MM.1S (cell line): ENCODE results near the gene GPR160.

Source experiments
- DNase-seq: peaks from one replicate; pipeline ENCODE4 v3.0.0-alpha.2; 2015
- H2AFZ ChIP-seq: fragments of 300-600 bp; sonication (generic); 2 replicates; pipeline ENCODE4 v1.6.0; 2016; ENCODE audit warnings: antibody characterized with exemption, low read length
- H3F3A ChIP-seq: fragments of 300-600 bp; sonication (generic); 2 replicates; pipeline ENCODE4 v1.6.1; 2016; ENCODE audit warnings: mild to moderate bottlenecking, antibody characterized with exemption, low read length, moderate library complexity, mixed read lengths; ENCODE audit not compliant: insufficient read depth
- H3K27ac ChIP-seq: fragments of 300-600 bp; sonication (generic); 2 replicates; pipeline ENCODE4 v1.5.1; 2016; ENCODE audit warnings: mild to moderate bottlenecking, low read length
- H3K27me3 ChIP-seq: fragments of 300-600 bp; sonication (generic); replicated peaks from 2 replicates; pipeline ENCODE4 v1.6.0; 2016; ENCODE audit warnings: low read length; ENCODE audit not compliant: insufficient read depth
- H3K36me3 ChIP-seq: fragments of 300-600 bp; sonication (generic); replicated peaks from 2 replicates; pipeline ENCODE4 v1.6.1; 2016; ENCODE audit warnings: mild to moderate bottlenecking, low read length, mixed read lengths; ENCODE audit not compliant: insufficient read depth
- H3K4me1 ChIP-seq: fragments of 300-600 bp; sonication (generic); 2 replicates; pipeline ENCODE4 v1.6.1; 2016; ENCODE audit warnings: low read length, mixed read lengths
- H3K4me2 ChIP-seq: fragments of 300-600 bp; sonication (generic); 2 replicates; pipeline ENCODE4 v1.6.0; 2016; ENCODE audit warnings: low read depth, low read length
- H3K4me3 ChIP-seq: fragments of 300-600 bp; sonication (generic); 2 replicates; pipeline ENCODE4 v1.5.1; 2016; ENCODE audit warnings: low read length, mixed read lengths
- H3K79me2 ChIP-seq: fragments of 300-600 bp; sonication (generic); 2 replicates; pipeline ENCODE4 v1.6.1; 2016; ENCODE audit warnings: mixed run types, low read length, mixed read lengths
- H3K9ac ChIP-seq: fragments of 300-600 bp; sonication (generic); 2 replicates; pipeline ENCODE4 v1.6.1; 2016; ENCODE audit warnings: low read length, mixed read lengths
- H3K9me2 ChIP-seq: fragments of 300-600 bp; sonication (generic); replicated peaks from 2 replicates; pipeline ENCODE4 v1.6.1; 2016; ENCODE audit warnings: mild to moderate bottlenecking, low read length, mixed read lengths; ENCODE audit not compliant: insufficient read depth
- H3K9me3 ChIP-seq: fragments of 300-600 bp; sonication (generic); replicated peaks from 2 replicates; pipeline ENCODE4 v1.6.1; 2016; ENCODE audit warnings: mild to moderate bottlenecking, low read length, mixed read lengths; ENCODE audit not compliant: insufficient read depth
- H4K20me1 ChIP-seq: fragments of 300-600 bp; sonication (generic); 2 replicates; pipeline ENCODE4 v1.6.1; 2016; ENCODE audit warnings: mild to moderate bottlenecking, low read length, moderate library complexity, mixed read lengths; ENCODE audit not compliant: insufficient read depth
- CTCF ChIP-seq: fragments of 300-600 bp; sonication (generic); IDR thresholded peaks from 2 replicates; pipeline ENCODE4 v1.5.1; 2016; ENCODE audit warnings: antibody characterized with exemption, low read length, mixed read lengths
- EZH2 ChIP-seq: fragments of 300-600 bp; sonication (generic); optimal IDR thresholded peaks from 2 replicates; pipeline ENCODE3; 2017; ENCODE audit warnings: low read depth, mild to moderate bottlenecking, antibody characterized with exemption, low read length, mixed read lengths
- EZH2phosphoT487 ChIP-seq: fragments of 300-600 bp; sonication (generic); IDR thresholded peaks from 2 replicates; pipeline ENCODE4 v1.6.1; 2018; ENCODE audit warnings: antibody characterized with exemption, low read length

The GPR160 gene

GRCh38 chr3:170033489-170033888 lies 4.3 kb upstream of the GPR160 start:
- H3K4me2 ChIP-seq = no peak overlapping the region
- H3K4me3 ChIP-seq = no peak overlapping the region
- peaks cover 9% of the 10 kb centered on the region; the same call in 1 of the 2 replicates for H3K4me1 ChIP-seq
- no peaks in the 10 kb centered on the region for H4K20me1 ChIP-seq
- TF ChIP-seq EZH2 (no peak), CTCF (no peak), EZH2phosphoT487 (no peak)
- no peaks in the 10 kb centered on the region for H3K9me2 ChIP-seq
- no peak for DNase-seq
- peak overlapping the region; percentile 2; the same call in 1 of the 2 replicates for H2AFZ ChIP-seq
- H3K9ac ChIP-seq = no peak overlapping the region
- H3K9me3 ChIP-seq = no peaks in the 10 kb centered on the region
- no peaks in the 10 kb centered on the region for H3K27me3 ChIP-seq
- no peaks in the 10 kb centered on the region for H3K36me3 ChIP-seq
- no peak overlapping the region for H3K27ac ChIP-seq
- peaks cover 4% of the 10 kb centered on the region; the same call in 1 of the 2 replicates for H3F3A ChIP-seq
- H3K79me2 ChIP-seq = peaks cover 4% of the 10 kb centered on the region

GRCh38 chr3:170038434-170039110 lies 777 bp downstream of the GPR160 start:
- Histone ChIP-seq H3K4me3 (peak overlapping the region; percentile 80), H2AFZ (peak overlapping the region; percentile 75), H4K20me1 (no peaks in the 10 kb centered on the region), H3K4me2 (peak overlapping the region; percentile 97), H3K27me3 (no peaks in the 10 kb centered on the region), H3K36me3 (no peaks in the 10 kb centered on the region), H3F3A (peaks cover 20% of the 10 kb centered on the region), H3K9ac (peak overlapping the region; percentile 83), H3K27ac (peak overlapping the region; percentile 73; the same call in 1 of the 2 replicates), H3K79me2 (peaks cover 44% of the 10 kb centered on the region), H3K4me1 (peaks cover 8% of the 10 kb centered on the region), H3K9me2 (no peaks in the 10 kb centered on the region), H3K9me3 (no peaks in the 10 kb centered on the region)
- TF ChIP-seq EZH2phosphoT487 (no peak), CTCF (peak; percentile 58), EZH2 (no peak)
- peak; percentile 61 for DNase-seq

GRCh38 chr3:170040418-170040817 lies 2.6 kb downstream of the GPR160 start:
- Histone ChIP-seq H3K9me2 (no peaks in the 10 kb centered on the region), H4K20me1 (no peaks in the 10 kb centered on the region), H3K27me3 (no peaks in the 10 kb centered on the region), H3K4me2 (no peak overlapping the region), H3K79me2 (peaks cover 44% of the 10 kb centered on the region), H3K4me1 (peaks cover 17% of the 10 kb centered on the region), H3K9ac (no peak overlapping the region), H3K9me3 (no peaks in the 10 kb centered on the region), H2AFZ (no peak overlapping the region), H3K27ac (no peak overlapping the region), H3K4me3 (no peak overlapping the region), H3F3A (peaks cover 39% of the 10 kb centered on the region), H3K36me3 (no peaks in the 10 kb centered on the region)
- no peak for TF ChIP-seq EZH2
- no peak for TF ChIP-seq EZH2phosphoT487
- TF ChIP-seq CTCF = no peak
- DNase-seq = no peak
